LoVo (cell line): ENCODE data around the gene FDX2.
"Not testable (repeated sequence)": the region's sequence is repeated elsewhere in the genome, so short reads cannot be mapped to it uniquely, and the experiment has no call there.

ENCODE experiments used
- DNase-seq: peaks from one replicate; pipeline ENCODE4 v3.0.0-alpha.2; 2016; ENCODE audit warnings: low spot score

FDX2 gene

GRCh38 chr19:10315335-10316214, at the start of gene FDX2:
Gene FDX2, minus strand, starts transcription at chr19:10316015. Its CDS starts 19 bp downstream, at chr19:10315996.
- DNase-seq: peak; percentile 88

DNA sequence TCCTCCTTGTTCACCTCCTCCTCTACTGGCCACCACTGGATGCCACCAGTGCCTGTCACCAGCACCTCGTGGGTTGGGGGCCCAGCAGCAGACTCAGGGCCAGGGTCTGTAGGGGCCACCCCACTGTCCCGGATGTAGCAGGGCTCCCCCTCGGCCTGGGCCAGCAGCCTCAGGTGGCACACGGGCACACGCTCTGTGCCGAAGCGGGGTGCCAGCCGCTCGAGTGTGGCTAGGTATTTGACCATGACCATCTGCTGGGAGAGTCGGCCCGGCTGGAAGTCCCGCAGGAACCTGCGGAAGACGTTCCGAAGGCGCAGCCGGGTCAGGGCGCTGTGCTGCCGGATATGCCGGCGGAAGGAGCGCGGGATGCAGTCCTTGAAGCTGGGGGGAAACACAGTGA, 49.7 kb upstream of the FDX2 start:
- DNase-seq: no peak

- no peak for DNase-seq
Measured at GRCh38 chr19:10364644-10365043, 48.8 kb upstream of the FDX2 start.

GRCh38 chr19:10363789-10364281, 48.0 kb upstream of the FDX2 start:
- DNase-seq: no peak

- no peak for DNase-seq
Measured at GRCh38 chr19:10362259-10362658, 46.4 kb upstream of the FDX2 start.

DNA sequence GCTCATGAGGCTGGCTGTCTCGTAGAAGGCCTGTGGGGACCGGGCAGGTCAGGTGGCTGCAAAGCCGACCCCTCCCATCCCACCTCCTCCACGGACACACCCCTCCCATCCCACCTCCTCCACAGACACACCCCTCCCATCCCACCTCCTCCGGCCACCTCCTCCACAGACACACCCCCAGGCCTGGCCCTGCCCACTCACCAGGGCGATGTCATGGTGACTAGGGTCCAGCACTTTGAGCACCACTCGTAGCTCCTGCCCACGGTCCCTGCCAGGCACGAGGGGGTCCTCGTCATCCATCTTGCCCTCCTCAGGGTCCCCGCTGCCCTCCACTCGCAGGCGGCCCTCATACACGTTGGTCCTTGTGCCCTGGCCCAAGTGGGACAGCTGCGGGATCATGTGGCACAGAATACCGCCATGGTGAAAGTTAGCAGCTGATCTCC, 45.8 kb upstream of the FDX2 start:
- DNase-seq: no peak

DNA sequence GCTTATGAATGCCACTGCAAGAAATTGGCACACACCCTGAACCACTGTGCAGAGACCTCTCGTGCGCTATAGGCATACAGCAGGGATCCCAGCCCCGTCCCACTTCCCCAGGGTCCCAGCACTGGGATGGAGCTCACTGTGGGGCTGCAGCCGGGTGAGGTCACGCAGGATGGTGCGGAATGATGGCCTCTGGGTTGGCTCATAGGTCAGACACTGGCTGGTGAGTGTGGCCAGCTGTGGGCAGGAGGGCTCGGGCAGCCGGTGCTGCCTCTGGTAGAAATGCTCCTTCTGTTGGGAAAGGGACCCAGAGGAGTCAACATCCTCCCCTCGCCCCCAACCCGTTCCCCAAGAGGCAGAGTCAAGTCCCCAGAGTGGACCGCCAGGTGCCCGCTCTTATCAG, 40.6 kb upstream of the FDX2 start:
- DNase-seq: no peak

DNA sequence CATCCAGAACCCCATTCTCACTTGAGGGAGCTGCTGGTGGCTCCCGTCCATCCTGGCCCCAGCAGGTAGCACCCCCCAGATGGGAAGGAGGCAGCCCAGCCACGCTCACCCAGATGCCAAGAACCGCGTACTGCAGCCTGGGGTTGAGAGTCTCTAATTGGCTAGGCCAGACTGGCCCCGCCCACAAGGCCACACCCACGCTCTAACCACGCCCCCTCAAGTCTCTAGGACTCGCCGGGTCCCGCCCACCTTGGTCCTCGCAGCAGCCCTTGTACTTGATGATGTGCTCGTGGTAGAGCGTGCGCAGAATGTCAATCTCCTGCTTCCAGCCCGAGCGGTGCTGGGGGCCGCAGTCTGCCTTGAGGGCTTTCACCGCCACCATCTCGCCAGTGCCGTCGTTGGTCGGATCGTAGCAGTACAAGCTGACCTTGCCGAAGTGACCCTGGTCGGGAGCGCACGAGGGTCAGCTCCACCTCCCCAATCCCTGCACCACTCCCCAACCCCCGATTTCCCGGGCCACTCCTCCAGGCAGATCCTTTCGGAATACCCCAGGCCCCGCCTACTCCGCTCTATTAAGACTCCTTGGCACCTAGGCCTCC, 38.1 kb upstream of the FDX2 start:
- DNase-seq: no peak

DNA sequence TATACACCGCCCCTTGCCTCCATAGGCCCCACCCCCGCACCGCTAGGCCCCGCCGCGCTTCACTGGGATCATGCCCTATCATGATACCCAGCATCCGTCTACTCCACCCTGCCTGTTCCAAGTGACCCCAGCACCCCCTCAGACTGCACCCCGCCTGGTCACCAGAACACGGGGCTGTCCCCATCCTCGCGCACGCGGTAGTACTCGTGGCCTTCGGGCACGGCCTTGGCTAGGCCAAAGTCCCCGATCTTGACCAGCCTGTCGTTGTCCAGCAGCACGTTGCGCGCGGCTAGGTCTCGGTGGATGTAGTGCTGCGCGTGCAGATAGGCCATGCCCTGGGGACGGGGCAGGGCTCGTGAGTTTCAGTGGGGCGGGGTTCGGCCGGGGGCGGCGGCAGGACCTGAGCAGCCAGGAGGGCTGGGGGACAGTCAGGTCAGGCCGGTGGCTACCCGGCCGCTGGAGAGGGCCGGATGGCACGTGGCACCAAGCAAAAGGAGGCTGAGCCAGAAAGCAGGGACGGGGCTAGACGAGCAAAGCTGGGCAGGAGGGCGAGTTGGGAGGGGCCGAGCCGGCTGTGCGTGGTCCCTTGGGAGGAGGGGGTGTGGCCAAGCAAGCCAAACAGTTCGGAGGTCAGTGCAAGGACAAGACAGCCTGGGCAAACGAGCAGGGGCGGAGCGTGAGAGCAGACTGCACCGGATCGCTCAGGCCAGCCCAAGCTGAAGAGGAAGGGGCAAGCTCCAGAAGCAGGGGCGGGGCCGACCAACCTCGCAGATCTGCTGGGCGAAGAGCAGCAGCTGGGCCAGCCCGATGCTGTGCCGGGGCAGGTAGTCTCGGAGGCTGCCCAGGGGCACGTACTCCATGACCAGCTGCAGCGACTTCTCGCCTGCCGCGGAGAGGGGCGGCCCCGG, 37.2 kb upstream of the FDX2 start:
- no peak for DNase-seq

DNA sequence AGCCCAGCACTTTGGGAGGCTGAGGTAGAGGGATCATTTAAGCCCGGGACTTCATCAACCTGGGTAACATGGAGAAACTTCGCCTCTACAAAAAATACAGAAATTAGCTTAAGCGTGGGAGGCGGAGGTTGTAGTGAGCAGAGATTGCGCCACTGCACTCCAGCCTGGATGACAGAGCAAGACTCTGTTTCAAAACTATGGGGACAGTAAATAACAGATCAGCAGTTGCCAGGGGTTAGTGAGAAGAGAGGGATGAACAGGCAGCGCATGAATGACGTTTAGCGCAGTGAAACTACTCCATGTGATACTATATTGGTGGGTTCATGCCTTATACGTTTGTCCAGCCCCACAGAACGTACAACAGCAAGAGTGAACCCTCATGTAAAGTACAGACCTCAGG, 30.7 kb upstream of the FDX2 start:
- no peak for DNase-seq

GRCh38 chr19:10344780-10345179, 29.0 kb upstream of the FDX2 start:
- no peak for DNase-seq

GRCh38 chr19:10343495-10343894, 27.7 kb upstream of the FDX2 start:
- DNase-seq: no peak

- no peak for DNase-seq
Measured at GRCh38 chr19:10339977-10340376, 24.2 kb upstream of the FDX2 start.

GRCh38 chr19:10339380-10339960, 23.7 kb upstream of the FDX2 start, which contains the start of gene ICAM3:
Gene ICAM3, minus strand, starts transcription at chr19:10339624. Its CDS starts 10 bp downstream, at chr19:10339614.
- DNase-seq: no peak

DNA sequence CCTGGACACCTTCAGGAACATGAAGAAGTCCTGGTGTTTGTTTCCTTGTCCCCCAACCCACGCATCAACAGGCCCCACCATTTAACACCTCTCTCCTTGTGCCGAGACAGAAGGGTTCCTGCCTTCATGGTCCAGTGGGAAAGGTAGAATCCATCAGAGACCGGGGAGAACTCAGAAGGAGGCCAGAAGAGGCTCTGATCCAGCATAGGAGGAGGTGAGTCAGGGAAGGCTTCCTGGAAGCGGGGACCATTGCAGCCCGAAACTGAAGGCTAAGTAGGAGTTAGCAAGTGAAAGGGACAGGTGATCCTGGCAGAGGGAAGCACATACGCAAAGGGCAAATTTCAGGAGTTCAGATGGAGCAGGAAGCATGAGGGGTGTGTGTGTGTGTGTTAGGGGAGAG, 23.1 kb upstream of the FDX2 start:
- no peak for DNase-seq

DNA sequence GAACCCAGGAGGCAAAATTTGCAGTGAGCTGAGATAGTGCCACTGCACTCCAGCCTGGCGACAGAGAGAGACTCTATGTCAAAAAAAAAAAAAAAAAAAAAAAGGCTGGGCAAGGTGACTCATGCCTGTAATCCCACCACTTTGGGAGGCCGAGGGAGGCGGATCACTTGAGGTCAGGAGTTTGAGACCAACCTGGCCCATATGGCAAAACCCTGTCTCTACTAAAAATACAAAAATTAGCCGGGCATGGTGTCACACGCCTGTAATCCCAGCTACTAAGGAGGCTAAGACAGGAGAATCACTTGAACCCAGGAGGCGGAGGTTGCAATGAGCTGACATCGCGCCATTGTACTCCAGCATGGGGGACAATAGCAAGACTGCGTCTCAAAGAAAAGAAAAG, 20.9 kb upstream of the FDX2 start:
- DNase-seq: not testable (repeated sequence)

DNA sequence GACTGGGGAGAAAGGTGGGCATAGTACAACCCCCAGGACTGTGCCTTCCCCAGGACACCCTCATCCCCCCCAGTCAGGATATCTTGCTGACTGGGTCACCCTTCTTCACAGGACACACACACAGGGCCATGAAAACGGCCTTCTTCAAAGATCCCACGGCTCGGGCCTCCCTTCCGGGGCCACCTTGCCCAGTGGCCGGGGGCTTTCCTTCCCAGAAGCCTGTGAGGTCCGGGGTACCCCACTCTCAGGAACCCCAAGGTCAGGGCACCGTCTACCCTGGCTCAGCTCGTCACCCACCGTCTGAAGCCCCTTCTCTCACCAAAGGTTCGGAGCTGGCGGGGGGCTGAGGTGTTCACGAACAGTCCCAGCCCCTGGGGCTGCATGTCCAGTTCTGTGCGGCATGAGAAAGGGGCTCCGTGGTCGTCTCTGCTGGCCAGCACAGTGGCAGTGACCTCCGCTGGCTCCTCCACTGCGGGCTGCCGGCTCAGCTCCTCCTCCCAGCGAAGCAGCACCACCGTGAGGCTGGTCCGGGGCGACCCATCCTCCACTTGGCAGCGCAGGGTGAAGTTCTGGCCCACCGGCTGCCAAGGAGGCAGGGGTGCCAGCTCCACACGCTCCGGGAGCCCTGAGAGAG, 19.7 kb upstream of the FDX2 start:
- no peak for DNase-seq

DNA sequence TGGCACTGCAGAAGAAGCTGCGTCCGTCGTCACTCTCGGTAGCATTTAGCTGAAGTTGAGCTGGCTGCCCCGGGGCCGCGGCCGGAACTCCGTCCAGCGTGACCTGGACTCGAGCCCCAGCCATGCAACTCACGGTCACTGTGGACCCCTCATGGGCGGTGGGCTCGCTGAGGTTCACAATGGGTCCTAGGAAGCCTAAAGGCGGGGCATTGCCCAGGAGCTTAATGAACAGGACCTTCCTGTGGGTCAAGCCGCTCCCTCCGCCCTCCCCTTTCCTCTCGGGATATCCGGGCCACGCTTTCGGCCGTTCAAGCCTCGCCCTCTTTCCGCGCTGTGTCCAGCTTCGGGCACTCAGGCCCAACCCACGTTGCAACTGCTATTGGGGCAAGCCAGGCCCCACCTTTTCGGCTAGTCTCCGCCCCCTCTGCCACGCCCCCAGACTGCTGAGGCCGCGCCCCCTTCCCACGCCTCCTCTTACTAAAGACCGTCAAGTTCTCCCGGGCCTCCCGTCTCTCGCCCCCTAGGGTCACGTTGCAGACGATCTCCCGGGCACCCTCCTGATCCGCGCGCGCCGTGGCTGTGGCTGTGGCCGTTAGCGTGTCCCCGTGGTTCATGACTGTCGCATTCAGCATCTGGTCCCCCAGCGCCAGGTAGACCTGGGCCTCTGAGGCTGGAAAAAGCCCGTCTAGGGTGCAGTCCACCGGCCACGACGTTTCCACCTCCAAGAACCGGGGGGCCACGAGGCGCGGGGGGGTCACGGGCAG, 19.0 kb upstream of the FDX2 start:
- DNase-seq: peak; percentile 95

GRCh38 chr19:10333758-10334587, 18.2 kb upstream of the FDX2 start:
- peak; percentile 1 for DNase-seq
